GM19023 (cell line): Measurements from ENCODE around the gene SHANK3.

Experiments used
- ATAC-seq: cut with Tn5 transposase; IDR thresholded peaks from one replicate; pipeline ENCODE4 v1.9.1; 2021; ENCODE audit warnings: mild to moderate bottlenecking, moderate library complexity; ENCODE audit not compliant: unreplicated experiment

The SHANK3 gene

DNA sequence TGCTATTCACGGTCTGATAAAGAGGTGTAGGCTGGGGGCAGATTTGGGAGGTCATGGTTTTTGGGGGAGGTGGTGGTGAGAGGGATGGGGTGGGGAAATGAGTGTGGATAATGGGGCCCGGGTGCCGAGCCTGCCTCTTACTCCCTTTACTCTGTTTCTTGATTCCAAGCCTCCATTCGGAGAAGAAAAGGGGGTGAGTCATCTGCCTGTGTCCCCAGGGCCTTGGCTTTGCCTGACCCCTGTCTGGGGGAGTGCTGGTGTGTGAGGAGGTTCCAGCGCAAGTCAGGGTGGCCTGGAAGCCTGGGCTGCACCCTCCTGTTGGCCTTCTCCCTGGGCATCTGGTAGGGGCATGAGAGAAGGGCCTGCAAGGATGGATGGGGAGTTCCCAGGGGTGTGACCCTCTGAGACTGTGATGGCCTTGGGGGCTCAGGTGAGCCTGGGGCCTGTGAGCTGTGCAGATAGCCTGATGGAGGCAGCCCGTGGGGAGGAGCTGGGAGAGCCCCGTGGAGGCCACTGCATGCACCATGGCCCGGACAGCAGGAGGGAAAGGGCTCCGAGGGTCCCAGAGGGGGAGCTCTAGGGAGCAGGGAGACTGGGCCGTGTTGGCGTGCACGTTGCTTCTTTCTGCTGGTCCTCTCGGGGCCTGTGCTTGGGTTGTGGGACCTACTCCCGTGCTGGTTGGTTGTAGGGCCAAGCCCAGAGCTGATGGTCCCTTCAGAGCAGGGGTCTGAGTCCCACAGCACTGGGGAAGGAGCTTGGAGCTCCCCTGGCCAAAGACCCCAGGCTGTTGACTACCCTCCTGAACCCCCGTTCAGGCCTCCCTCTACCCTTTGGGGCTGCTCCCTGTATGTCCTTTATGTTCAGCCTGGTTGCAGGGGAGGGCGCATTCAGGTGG, 39.1 kb downstream of the SHANK3 start:
- ATAC-seq = no peak

DNA sequence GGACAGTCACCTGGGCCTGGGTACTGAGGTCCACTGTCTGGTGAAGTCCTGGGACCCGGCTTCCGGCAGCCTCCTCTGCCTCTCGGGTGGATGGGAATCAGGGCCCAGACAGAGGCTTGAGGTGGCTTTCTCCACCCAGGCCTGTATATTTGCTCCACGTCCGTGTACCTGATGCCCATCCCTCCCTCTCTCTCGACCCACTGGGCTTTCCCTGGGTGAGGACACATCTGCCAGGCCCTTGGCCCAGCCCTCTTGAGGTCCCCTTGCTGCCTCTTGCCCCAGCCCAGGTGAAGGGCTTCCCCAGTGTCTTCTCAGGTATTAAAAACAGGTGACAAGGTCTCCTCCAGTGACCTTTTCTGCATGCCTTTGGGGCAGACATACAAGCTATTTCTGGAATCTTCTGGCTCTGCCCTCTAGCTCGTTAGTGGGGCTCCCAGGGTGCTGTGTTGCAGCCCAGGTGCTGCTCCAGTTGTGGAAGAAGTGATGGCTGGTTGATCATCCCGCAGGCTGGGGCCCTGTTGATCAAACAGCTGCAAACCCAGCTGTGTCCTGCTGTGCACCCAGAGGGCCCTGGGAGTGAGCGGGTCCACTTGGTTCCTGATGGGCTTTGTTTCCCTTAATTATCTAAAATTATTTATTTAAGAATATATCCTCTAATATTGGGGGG, 39.9 kb downstream of the SHANK3 start:
- ATAC-seq = no peak

DNA sequence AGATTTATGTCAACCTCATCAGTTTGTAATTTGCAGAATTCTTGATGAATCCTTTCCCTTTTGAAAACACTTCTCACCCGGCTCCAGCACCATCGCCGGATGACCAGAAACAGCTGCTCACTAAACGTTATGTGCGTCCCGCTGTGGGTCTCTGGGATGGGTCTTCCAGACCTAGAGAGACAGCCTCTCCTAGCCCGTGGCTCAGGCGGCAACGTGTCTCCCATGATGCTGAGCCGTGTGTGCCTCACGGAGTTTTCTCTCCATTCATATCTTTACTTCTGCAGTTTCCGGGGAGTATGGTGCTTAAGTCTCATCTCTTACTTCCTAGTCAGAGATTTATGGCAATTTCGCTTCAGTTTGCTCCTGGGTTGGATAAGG, 40.4 kb downstream of the SHANK3 start:
- ATAC-seq = no peak

DNA sequence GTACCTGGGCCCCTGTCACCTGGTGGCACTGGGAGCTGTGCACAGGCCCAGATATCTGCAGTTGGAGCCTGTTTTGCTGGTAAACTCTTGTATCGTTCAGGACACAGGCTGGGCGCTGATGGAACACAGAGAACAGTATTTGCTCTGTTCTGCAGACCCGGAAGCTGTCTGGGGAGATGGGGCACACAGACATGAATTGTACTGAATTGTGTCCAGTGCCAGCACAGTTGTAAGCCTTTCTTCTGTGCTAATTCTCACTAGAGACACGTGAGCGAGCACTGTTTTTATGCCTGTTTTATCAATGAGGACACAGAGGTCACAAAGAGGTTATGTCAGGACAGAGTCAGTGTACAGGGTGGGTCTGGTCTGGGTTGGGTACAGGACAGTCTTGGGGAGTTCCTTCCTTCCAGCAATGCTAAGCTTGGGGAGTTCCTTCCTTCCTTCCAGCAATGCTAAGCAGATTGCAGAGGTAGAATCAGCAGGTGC, 41.0 kb downstream of the SHANK3 start:
- ATAC-seq = no peak

DNA sequence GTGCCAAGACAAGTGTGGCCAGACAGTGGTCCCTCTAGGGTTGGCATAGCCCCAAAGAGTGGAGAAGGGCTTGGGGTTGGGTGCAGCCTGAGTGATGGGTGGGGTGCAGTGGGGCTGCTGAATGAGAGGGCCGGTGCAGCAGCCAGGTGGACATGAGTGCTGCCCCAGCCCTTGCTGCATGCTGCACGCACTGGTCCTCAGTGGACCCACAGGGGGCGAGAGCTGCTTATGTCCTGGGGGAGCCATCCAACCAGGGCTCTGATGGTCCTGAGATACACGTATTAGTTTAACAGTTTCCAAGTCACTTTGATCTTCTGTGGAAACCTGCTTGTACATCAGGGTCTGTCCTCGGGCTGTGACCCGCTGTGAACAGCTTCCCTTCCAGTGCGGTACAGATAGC, 41.5 kb downstream of the SHANK3 start:
- no peak for ATAC-seq

DNA sequence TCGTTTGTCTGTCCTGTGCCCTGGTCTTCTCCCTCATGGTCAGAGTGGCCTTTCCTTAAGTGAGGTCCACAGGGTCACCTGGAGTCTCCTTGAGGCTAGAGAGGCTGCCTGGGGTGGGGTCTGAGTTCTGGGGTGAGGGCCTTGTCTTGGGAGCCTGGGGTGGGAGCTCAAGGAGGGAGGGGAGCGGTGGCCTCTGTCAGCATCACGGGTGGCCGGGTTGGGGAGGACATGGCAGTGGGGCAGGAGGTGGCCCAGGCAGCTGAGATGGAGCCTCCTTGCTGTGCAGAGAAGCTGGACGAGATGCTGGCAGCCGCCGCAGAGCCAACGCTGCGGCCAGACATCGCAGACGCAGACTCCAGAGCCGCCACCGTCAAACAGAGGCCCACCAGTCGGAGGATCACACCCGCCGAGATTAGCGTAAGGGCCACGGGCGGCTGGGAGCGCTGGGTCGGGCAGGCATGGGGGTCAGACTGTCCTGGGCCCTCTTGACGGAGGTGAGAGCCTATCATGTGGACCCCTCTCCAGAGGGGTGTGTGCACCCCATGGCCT, 42.1 kb downstream of the SHANK3 start:
- no peak for ATAC-seq

DNA sequence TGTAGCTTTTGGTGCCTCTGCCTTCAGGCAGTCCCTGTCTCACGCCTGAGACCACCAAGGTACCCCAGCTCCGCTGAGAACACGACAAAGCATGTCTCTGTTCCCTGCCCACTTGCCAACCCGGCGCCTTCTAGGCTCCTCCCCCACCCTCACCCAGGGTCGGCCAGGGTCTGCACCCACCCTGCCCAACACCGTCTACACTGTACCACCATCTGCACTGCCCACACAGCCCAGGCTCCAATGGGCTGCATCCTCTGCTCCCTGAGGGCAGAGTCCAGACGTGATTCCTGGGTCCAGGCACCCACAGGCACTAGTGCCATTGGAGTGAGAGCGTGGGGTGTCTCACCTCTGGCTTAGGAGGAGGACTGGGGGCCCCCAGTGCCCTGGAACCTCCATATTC, 42.6 kb downstream of the SHANK3 start:
- ATAC-seq = no peak

DNA sequence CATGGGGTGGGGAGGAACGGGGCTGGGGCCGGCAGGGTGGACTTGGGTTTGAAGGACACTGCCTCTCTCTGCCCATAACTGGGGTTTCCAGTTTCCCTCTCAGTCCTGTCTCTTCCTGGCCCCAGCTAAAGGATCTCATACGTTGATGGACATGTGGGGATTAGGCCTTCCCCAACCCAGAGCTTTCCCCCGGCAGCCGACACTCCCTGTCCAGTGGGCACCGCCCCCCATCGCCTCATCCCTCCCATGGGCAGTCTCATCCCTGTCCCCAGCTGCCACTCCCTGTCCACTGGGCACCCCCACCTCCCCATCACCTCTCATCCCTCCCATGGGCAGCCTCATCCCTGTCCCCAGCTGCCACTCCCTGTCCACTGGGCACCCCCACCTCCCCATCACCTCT, 43.2 kb downstream of the SHANK3 start:
- no peak for ATAC-seq

DNA sequence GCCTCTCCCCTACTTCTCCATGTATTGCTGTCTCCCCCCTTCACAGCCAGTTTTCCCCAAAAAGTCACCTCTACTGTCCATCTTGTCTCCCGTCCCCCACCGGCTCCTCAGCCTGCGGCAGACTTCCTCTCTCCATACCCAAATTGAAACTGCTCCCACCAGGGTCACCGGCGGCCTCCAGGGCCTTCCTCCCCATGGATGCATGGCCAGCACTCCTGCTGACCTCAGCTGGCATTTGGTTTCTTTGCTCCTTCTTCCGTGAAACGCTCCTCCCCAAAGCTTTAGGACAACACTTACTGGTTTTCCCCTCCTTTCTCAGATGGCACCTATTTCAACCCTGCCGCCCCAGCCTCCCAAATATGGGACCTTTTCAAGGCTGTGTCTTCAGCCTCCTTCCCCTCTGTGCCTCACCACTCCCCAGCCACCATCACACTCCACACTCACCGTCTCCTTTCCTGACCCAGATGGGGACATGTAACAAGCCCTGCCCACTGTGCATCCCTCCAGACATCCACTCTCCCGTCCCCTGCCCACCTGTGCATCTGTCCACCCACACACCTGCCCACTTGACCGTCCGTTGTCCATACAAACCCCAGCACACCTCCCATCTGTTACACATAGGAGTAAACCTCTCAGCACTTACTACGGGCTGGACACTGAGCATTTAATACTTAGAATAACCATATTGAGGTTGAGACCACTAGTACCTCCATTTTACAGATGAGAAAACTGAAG, 43.8 kb downstream of the SHANK3 start:
- no peak for ATAC-seq

DNA sequence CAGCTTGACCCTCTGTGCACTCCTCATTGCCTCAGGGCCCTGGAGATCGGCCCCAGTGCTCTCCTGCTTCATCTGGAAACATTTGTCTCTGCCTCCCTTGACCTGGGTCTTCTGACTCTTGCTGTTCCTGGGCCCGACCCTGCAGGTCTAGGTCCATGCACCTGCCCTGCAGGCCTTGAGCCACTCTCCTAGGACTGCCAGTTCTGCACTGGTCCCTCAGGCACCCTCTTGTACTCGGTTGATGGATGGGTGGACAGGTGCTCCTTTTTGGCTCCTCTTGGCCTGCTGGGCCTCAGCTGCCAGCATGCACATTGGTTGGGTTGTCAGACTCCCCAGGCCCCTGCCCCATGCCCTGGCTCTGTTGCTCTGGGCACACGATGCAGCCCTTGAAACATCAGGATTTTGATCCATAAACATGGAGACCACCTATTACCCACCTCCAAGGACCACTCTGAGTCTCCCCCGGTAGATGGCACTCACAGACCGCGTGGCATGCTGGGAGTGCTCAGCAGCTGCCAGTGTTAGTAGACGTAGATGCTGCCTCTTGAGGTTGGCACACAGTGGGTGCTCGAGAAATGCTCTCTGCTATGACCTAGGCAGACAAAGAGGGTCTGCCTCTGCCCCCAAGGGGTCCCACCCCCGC, 45.2 kb downstream of the SHANK3 start:
- no peak for ATAC-seq

DNA sequence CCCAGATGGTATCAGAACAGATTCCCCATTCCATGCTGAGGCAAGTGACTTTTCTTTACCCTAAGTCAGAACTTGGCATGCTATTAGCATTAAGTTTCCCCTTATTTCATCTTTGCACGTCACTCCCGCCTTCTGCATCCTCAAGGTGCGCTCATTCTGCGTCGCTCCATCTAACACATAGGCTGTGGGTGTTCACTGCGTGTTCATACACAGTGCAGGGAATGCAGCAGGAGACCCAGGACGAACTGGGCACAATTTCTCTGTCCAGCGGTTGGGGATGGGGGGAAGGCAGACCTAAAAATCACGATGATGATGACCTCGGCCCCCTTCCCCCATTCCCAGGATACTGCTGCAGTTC, 45.7 kb downstream of the SHANK3 start:
- no peak for ATAC-seq

DNA sequence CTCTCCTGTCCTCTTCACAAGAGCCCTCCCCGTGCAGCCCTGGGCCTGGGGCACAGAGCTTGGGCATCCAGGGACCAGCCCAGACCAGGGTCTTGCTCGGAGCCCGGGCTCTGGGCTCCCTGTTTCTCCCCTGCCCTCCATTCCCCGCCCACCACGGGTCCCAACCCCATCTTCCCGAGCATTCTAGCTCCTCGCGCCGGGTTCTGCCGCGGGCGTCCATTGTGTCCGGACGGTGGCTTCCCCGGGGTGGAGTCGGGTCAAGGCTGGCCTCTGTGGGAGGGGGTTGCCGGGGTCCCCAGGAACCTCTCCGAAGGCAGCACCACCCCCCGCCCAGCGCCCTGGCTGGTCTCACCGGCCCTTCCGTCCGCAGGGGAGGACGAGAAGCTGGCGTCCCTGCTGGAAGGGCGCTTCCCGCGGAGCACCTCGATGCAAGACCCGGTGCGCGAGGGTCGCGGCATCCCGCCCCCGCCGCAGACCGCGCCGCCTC, 47.2 kb downstream of the SHANK3 start:
- no peak for ATAC-seq

DNA sequence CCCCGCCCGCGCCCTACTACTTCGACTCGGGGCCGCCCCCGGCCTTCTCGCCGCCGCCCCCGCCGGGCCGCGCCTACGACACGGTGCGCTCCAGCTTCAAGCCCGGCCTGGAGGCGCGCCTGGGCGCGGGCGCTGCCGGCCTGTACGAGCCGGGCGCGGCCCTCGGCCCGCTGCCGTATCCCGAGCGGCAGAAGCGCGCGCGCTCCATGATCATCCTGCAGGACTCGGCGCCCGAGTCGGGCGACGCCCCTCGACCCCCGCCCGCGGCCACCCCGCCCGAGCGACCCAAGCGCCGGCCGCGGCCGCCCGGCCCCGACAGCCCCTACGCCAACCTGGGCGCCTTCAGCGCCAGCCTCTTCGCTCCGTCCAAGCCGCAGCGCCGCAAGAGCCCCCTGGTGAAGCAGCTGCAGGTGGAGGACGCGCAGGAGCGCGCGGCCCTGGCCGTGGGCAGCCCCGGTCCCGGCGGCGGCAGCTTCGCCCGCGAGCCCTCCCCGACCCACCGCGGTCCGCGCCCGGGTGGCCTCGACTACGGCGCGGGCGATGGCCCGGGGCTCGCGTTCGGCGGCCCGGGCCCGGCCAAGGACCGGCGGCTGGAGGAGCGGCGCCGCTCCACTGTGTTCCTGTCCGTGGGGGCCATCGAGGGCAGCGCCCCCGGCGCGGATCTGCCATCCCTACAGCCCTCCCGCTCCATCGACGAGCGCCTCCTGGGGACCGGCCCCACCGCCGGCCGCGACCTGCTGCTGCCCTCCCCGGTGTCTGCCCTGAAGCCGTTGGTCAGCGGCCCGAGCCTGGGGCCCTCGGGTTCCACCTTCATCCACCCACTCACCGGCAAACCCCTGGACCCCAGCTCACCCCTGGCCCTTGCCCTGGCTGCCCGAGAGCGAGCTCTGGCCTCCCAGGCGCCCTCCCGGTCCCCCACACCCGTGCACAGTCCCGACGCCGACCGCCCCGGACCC, 48.0 kb downstream of the SHANK3 start:
- ATAC-seq = no peak

DNA sequence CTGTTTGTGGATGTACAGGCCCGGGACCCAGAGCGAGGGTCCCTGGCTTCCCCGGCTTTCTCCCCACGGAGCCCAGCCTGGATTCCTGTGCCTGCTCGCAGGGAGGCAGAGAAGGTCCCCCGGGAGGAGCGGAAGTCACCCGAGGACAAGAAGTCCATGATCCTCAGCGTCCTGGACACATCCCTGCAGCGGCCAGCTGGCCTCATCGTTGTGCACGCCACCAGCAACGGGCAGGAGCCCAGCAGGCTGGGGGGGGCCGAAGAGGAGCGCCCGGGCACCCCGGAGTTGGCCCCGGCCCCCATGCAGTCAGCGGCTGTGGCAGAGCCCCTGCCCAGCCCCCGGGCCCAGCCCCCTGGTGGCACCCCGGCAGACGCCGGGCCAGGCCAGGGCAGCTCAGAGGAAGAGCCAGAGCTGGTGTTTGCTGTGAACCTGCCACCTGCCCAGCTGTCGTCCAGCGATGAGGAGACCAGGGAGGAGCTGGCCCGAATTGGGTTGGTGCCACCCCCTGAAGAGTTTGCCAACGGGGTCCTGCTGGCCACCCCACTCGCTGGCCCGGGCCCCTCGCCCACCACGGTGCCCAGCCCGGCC, 48.7 kb downstream of the SHANK3 start:
- ATAC-seq = no peak

DNA sequence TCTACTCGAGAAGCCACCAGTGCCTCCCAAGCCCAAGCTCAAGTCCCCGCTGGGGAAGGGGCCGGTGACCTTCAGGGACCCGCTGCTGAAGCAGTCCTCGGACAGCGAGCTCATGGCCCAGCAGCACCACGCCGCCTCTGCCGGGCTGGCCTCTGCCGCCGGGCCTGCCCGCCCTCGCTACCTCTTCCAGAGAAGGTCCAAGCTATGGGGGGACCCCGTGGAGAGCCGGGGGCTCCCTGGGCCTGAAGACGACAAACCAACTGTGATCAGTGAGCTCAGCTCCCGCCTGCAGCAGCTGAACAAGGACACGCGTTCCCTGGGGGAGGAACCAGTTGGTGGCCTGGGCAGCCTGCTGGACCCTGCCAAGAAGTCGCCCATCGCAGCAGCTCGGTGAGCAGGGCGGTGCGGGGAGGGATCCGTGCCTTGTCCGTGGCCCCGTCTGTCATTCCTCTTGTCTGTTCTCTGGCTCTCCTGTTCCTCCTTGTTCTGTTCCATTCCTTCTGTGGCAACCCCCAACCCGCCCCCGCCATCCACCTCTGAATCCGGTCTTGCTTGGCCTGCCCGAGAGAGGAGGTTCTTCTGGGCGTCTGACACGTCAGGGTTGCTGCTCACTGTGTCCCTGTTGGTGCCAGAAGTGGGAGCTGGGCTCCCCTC, 49.6 kb downstream of the SHANK3 start:
- no peak for ATAC-seq
